ENCODE data around the gene TMEM245.

The TMEM245 gene

DNA sequence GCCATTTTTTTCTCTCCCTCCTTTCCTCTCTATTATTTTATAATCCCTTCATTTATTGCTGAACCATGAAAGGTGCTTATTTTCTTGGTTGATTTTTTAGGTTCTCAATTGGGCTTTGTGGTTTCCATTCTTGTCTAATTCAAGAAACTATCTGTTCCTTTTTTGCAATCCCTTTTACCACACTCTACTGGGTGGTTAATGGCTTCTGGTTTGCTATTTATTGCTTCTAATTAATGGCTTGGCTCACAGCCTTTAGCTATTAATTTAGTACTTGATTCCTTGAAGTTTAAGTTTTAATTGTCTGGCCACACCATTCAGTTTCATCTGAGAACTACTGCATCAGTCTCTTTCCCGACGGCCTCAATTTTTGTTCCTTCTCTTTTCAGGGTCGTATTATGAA lies 41.7 kb upstream of the TMEM245 start:
- Histone ChIP-seq H3K27me3 (ENCODE audit: control insufficient read depth in 1 of 2, insufficient read depth in 1 of 2, low read length in 2 of 2) (peaks cover 17 to 52% of the 10 kb centered on the region in 2 experiments), H3K9me3 (ENCODE audit: control insufficient read depth, low read length) (peaks cover 11% of the 10 kb centered on the region), H3K79me1 (replicated peaks; ENCODE audit: low read length, poor library complexity, severe bottlenecking) (no peaks in the 10 kb centered on the region), H3K9ac (ENCODE audit: low read length) (no peak overlapping the region), H3K23ac (ENCODE audit: low read length in 2 of 2) (no peak overlapping the region), H2BK120ac (ENCODE audit: low read depth, low read length) (no peak overlapping the region), H2AK5ac (ENCODE audit: low read length, severe bottlenecking) (no peak overlapping the region), H2BK12ac (ENCODE audit: low read length in 2 of 2) (no peak overlapping the region), H2AFZ (ENCODE audit: low read depth, low read length) (no peak overlapping the region), H3K18ac (ENCODE audit: low read depth in 1 of 2, low read length in 2 of 2) (no peak overlapping the region), H3K27ac (ENCODE audit: low read length, poor library complexity, severe bottlenecking) (no peak overlapping the region), H4K8ac (ENCODE audit: low read length) (no peak overlapping the region), H3K4me1 (ENCODE audit: control insufficient read depth, insufficient read depth, low read depth, low read length) (no peaks in the 10 kb centered on the region), H4K91ac (ENCODE audit: low read length) (no peak overlapping the region), H3K4me3 (ENCODE audit: insufficient read depth in 1 of 2, low read depth in 1 of 2, low read length in 2 of 2) (no peak overlapping the region), H3K36me3 (ENCODE audit: control insufficient read depth in 1 of 2, insufficient read depth in 2 of 2, low read depth in 1 of 2, low read length in 2 of 2) (no peaks in the 10 kb centered on the region), H2BK15ac (ENCODE audit: low read depth, poor library complexity, severe bottlenecking) (no peak overlapping the region), H3K14ac (ENCODE audit: low read length in 2 of 2) (no peak overlapping the region), H3K4ac (ENCODE audit: low read depth in 1 of 2, low read length in 2 of 2) (no peak overlapping the region), H3K4me2 (ENCODE audit: low read length, poor library complexity, severe bottlenecking) (no peak overlapping the region), H2BK5ac (ENCODE audit: low read depth, low read length, poor library complexity, severe bottlenecking) (no peak overlapping the region)
- DNase-seq: no peak
- WGBS: no CpG with 5 or more reads among the region's 3 CpGs

DNA sequence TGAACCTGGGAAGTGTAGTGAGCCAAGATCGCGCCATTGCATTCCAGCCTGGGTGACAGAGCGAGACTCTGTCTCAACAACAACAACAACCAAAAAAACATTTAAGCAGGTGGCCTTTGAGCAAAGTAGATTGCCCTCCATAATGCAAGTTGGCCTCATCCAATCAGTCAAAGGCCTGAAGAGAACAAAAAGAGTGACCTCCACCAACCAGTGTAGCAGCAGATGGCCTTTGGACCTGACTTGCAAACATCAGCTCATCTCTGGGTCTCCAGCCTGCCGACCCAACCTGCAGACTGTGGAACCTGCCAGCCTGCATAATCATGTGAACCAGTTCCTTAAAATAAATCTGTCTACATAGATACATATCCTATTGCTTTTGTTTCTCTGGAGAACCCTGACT lies 39.8 kb upstream of the TMEM245 start:
- Histone ChIP-seq H3K79me1 (replicated peaks; ENCODE audit: low read length, poor library complexity, severe bottlenecking) (no peaks in the 10 kb centered on the region), H2AFZ (ENCODE audit: low read depth, low read length) (no peak overlapping the region), H3K4me3 (ENCODE audit: insufficient read depth in 1 of 2, low read depth in 1 of 2, low read length in 2 of 2) (no peak overlapping the region), H3K4me1 (ENCODE audit: control insufficient read depth, insufficient read depth, low read depth, low read length) (no peaks in the 10 kb centered on the region), H4K8ac (ENCODE audit: low read length) (no peak overlapping the region), H3K4me2 (ENCODE audit: low read length, poor library complexity, severe bottlenecking) (no peak overlapping the region), H2BK5ac (ENCODE audit: low read depth, low read length, poor library complexity, severe bottlenecking) (no peak overlapping the region), H3K4ac (ENCODE audit: low read depth in 1 of 2, low read length in 2 of 2) (no peak overlapping the region), H2BK12ac (ENCODE audit: low read length in 2 of 2) (no peak overlapping the region), H3K14ac (ENCODE audit: low read length in 2 of 2) (no peak overlapping the region), H4K91ac (ENCODE audit: low read length) (no peak overlapping the region), H3K27ac (ENCODE audit: low read length, poor library complexity, severe bottlenecking) (no peak overlapping the region), H3K23ac (ENCODE audit: low read length in 2 of 2) (no peak overlapping the region), H2AK5ac (ENCODE audit: low read length, severe bottlenecking) (no peak overlapping the region), H3K36me3 (ENCODE audit: control insufficient read depth in 1 of 2, insufficient read depth in 2 of 2, low read depth in 1 of 2, low read length in 2 of 2) (no peaks in the 10 kb centered on the region), H3K27me3 (ENCODE audit: control insufficient read depth in 1 of 2, insufficient read depth in 1 of 2, low read length in 2 of 2) (peaks cover 9 to 33% of the 10 kb centered on the region in 2 experiments), H2BK120ac (ENCODE audit: low read depth, low read length) (no peak overlapping the region), H3K18ac (ENCODE audit: low read depth in 1 of 2, low read length in 2 of 2) (no peak overlapping the region), H3K9ac (ENCODE audit: low read length) (no peak overlapping the region), H2BK15ac (ENCODE audit: low read depth, poor library complexity, severe bottlenecking) (no peak overlapping the region), H3K9me3 (ENCODE audit: control insufficient read depth, low read length) (no peaks in the 10 kb centered on the region)
- 87% methylated on average over 4 of the region's 4 CpGs for WGBS
- DNase-seq: no peak

DNA sequence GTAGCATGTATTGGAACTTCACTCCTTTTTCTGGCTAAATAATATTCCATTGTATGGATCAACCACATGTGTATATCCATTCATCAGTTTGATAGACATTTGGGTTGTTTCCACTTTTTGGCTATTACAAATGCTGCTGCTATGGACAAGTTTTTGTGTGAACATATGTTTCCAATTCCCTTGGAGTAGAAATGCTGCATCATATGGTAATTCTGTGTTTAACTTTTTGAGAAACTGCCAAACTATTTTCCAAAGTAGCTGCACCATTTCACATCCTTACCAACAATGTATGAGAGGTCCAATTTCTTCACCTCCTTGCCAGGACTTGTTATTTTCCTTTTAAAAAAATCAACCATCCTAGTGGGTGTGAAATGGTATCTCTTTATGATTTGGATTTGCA lies 38.9 kb upstream of the TMEM245 start:
- no peak overlapping the region for H3K27ac ChIP-seq (ENCODE audit: low read length, poor library complexity, severe bottlenecking)
- H3K4me1 ChIP-seq (ENCODE audit: control insufficient read depth, insufficient read depth, low read depth, low read length): no peaks in the 10 kb centered on the region
- H3K9me3 ChIP-seq (ENCODE audit: control insufficient read depth, low read length): no peaks in the 10 kb centered on the region
- DNase-seq: no peak
- H3K18ac ChIP-seq (ENCODE audit: low read depth in 1 of 2, low read length in 2 of 2): no peak overlapping the region
- no peak overlapping the region for H3K4me2 ChIP-seq (ENCODE audit: low read length, poor library complexity, severe bottlenecking)
- H2BK120ac ChIP-seq (ENCODE audit: low read depth, low read length): no peak overlapping the region
- no peak overlapping the region for H2AFZ ChIP-seq (ENCODE audit: low read depth, low read length)
- no peak overlapping the region for H3K23ac ChIP-seq (ENCODE audit: low read length in 2 of 2)
- H3K14ac ChIP-seq (ENCODE audit: low read length in 2 of 2): no peak overlapping the region
- H2AK5ac ChIP-seq (ENCODE audit: low read length, severe bottlenecking): no peak overlapping the region
- no peaks in the 10 kb centered on the region for H3K36me3 ChIP-seq (ENCODE audit: control insufficient read depth in 1 of 2, insufficient read depth in 2 of 2, low read depth in 1 of 2, low read length in 2 of 2)
- no peak overlapping the region for H4K91ac ChIP-seq (ENCODE audit: low read length)
- H2BK12ac ChIP-seq (ENCODE audit: low read length in 2 of 2): no peak overlapping the region
- no peak overlapping the region for H4K8ac ChIP-seq (ENCODE audit: low read length)
- H3K4ac ChIP-seq (ENCODE audit: low read depth in 1 of 2, low read length in 2 of 2): no peak overlapping the region
- no peaks in the 10 kb centered on the region for H3K79me1 ChIP-seq (replicated peaks; ENCODE audit: low read length, poor library complexity, severe bottlenecking)
- H2BK5ac ChIP-seq (ENCODE audit: low read depth, low read length, poor library complexity, severe bottlenecking): no peak overlapping the region
- no peak overlapping the region for H3K4me3 ChIP-seq (ENCODE audit: insufficient read depth in 1 of 2, low read depth in 1 of 2, low read length in 2 of 2)
- H2BK15ac ChIP-seq (ENCODE audit: low read depth, poor library complexity, severe bottlenecking): no peak overlapping the region
- H3K27me3 ChIP-seq (ENCODE audit: control insufficient read depth in 1 of 2, insufficient read depth in 1 of 2, low read length in 2 of 2): peaks cover 7 to 25% of the 10 kb centered on the region in 2 experiments
- no peak overlapping the region for H3K9ac ChIP-seq (ENCODE audit: low read length)

DNA sequence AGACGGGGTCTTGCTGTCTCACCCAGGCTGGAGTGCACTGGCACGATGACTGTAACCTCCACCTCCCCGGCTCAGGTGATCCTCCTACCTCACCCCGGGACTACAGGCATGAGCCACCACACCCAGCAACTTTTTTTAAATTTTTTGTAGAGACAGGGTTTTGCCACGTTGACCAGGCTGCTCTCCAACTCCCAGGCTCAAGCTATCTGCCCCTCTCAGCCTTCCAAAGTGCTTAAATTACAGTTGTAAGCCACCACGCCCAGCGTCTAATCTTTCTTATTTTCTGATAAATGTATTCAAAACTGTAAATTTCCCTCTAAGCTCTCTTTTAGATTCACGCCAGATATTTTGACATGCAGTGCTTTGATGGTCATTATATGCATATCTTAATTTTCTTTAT lies 37.0 kb upstream of the TMEM245 start:
- H3K9me3 ChIP-seq (ENCODE audit: control insufficient read depth, low read length): peaks cover 7% of the 10 kb centered on the region
- H2BK12ac ChIP-seq (ENCODE audit: low read length in 2 of 2): no peak overlapping the region
- H2BK15ac ChIP-seq (ENCODE audit: low read depth, poor library complexity, severe bottlenecking): no peak overlapping the region
- H3K18ac ChIP-seq (ENCODE audit: low read depth in 1 of 2, low read length in 2 of 2): no peak overlapping the region
- H3K27ac ChIP-seq (ENCODE audit: low read length, poor library complexity, severe bottlenecking): no peak overlapping the region
- H3K9ac ChIP-seq (ENCODE audit: low read length): no peak overlapping the region
- H3K4me2 ChIP-seq (ENCODE audit: low read length, poor library complexity, severe bottlenecking): no peak overlapping the region
- no peak overlapping the region for H4K91ac ChIP-seq (ENCODE audit: low read length)
- H3K4ac ChIP-seq (ENCODE audit: low read depth in 1 of 2, low read length in 2 of 2): no peak overlapping the region
- H3K36me3 ChIP-seq (ENCODE audit: control insufficient read depth in 1 of 2, insufficient read depth in 2 of 2, low read depth in 1 of 2, low read length in 2 of 2): no peaks in the 10 kb centered on the region
- H3K23ac ChIP-seq (ENCODE audit: low read length in 2 of 2): no peak overlapping the region
- no peak overlapping the region for H2AK5ac ChIP-seq (ENCODE audit: low read length, severe bottlenecking)
- H4K8ac ChIP-seq (ENCODE audit: low read length): no peak overlapping the region
- 74% methylated on average over 7 of the region's 8 CpGs for WGBS
- no peak overlapping the region for H2AFZ ChIP-seq (ENCODE audit: low read depth, low read length)
- DNase-seq: no peak
- H3K79me1 ChIP-seq (replicated peaks; ENCODE audit: low read length, poor library complexity, severe bottlenecking): no peaks in the 10 kb centered on the region
- no peak overlapping the region for H3K14ac ChIP-seq (ENCODE audit: low read length in 2 of 2)
- H2BK120ac ChIP-seq (ENCODE audit: low read depth, low read length): no peak overlapping the region
- no peak overlapping the region for H2BK5ac ChIP-seq (ENCODE audit: low read depth, low read length, poor library complexity, severe bottlenecking)
- no peaks in the 10 kb centered on the region for H3K4me1 ChIP-seq (ENCODE audit: control insufficient read depth, insufficient read depth, low read depth, low read length)
- H3K4me3 ChIP-seq (ENCODE audit: insufficient read depth in 1 of 2, low read depth in 1 of 2, low read length in 2 of 2): no peak overlapping the region
- peaks cover 6 to 7% of the 10 kb centered on the region in 2 experiments for H3K27me3 ChIP-seq (ENCODE audit: control insufficient read depth in 1 of 2, insufficient read depth in 1 of 2, low read length in 2 of 2)

Measured in mesenchymal stem cell (in vitro differentiated cells and primary cell).